Glomerular endothelial cell (primary cell): ENCODE data around the gene SEPTIN3. TPM values are rescaled to one million over a fixed set of nuclear protein-coding genes. Genes with fewer than 3 reads are reported as not detected.
A peak's percentile ranks its signal among the peaks of the same experiment; 100 is the strongest.
"Not testable (repeated sequence)": the region's sequence is repeated elsewhere in the genome, so short reads cannot be mapped to it uniquely, and the experiment has no call there.

Experiments
- DNase-seq: peaks from one replicate; pipeline ENCODE4 v3.0.0-alpha.2; 2011; ENCODE audit warnings: low read depth, low spot score; ENCODE audit errors: extremely low read depth
- total RNA-seq: library from RNA; depleted of rRNA; stranded (reverse); fragments of >200 nt; gene quantifications from 2 replicates; pipeline ENCODE4 v1.2.3, GENCODE V29; 2015

Gene SEPTIN3
- total RNA-seq, 1 donor from 2014 or later = 0.12 TPM

DNA sequence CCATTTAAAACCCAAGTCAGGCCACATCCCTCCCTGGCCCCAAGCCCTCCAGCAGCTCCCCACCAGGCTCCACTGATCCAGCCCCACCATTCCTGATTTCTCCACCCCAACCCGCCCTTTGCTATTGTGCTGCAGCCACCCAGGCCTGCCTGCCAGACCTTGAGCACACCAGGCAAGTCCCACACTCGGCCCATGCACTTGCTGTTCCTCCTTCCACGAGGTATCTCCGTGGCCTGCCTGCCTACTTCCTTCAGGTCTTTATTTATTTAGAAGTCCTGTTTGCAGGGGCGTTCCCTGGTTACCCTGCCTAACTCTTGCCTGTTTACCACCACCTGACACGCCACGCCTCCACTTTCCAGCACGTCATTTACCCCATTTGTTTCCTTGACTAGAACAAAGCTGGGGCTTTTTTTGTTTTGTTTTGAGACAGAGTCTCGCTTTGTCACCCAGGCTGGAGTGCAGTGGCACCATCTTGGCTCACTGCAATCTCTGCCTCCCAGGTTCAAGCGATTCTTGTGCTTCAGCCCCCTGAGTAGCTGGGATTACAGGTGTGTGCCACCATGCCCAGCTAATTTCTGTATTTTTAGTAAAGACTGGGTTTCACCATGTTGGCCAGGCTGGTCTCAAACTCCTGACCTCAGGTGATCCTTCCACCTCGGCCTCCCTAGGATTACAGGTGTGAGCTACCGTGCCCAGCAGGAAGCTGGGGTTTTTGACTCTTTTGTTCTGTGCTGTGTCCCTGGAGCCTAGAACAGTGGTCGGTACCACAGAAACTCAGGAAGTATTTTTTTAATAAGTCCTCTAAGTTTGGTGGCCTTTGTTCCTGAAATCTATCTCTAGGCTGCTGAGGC, 29.0 kb upstream of the SEPTIN3 start:
- DNase-seq = no peak

- no peak for DNase-seq
These were observed 28.1 kb upstream of the SEPTIN3 start for GRCh38 chr22:41940832-41941765.

DNA sequence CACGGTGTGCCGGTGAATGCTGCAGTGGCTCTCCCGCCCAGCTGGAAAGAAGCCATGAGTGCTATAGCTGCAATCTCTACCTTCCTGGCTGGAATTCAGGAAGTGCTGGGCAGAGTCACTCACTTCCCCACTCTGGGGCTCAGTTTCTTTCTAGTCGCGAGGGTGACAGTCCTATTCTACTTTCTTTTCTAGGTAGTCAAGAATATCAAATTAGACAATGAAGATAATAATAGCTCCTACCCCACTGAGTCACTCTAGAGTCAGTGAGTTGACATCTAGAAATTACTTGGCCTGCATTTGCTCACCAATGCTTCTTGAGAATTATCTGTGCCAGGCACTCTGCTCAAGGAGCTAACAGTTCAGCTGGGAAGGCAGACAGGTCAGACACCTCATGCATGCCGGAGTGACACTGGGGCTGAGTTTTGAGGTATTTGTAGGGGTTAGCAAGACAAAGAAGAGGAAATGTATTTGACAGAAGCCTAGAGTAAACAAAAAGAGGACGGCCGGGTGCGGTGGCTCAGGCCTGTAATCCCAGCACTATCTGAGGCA, 25.5 kb upstream of the SEPTIN3 start:
- no peak for DNase-seq

- no peak for DNase-seq
These were observed 22.4 kb upstream of the SEPTIN3 start, which contains the start of gene CENPM for GRCh38 chr22:41946629-41947423. TSS of gene CENPM (minus strand) at chr22:41947152. CDS start at chr22:41947076, 76 bp downstream.

DNA sequence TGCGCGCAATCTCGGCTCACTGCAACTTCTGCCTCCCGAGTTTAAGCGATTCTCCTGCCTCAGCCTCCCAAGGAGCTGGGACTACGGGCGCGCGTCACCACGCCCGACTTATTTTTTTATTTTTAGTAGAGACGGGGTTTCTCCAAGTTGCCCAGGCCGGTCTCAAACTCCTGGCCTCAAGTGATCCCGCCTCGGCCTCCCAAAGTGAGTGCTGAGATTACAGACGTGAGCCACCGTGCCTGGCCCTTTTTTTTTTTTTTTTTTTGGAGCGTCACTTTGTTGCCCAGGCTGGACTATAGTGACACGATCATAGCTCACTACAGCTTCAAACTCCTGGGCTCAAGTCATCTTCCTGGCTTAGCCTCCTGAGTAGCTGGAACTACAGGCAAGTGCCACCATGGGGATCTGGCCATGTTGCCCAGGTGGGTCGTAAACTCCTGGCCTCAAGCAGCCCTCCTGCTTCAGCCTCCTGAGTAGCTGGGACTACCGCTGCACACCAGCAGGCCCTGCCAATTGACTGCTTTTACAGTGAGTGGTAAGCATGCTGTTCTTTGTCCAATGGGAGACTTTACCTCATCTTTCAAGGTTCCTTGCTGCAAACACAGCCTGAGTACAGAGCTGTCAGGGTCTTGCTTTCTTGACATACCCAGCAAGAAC, 21.7 kb upstream of the SEPTIN3 start:
- no peak for DNase-seq

- DNase-seq = no peak
These were observed 21.1 kb upstream of the SEPTIN3 start for GRCh38 chr22:41948142-41948541.

DNA sequence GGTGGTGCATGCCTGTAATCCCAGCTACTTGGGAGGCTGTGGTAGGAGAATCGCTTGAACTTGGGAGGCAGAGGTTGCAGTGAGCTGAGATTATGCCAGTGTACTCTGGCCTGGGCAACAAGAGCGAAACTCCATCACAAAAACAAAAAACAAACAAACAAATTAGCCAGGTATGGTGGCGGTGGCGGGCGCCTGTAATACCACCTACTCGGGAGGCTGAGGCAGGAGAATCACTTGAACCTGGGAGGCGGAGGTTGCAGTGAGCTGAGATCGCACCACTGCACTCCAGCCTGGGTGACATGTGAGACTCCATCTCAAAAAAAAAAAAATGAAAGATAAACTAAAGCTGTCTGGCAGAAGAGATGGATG, 20.3 kb upstream of the SEPTIN3 start:
- not testable (repeated sequence) for DNase-seq

GRCh38 chr22:41949297-41949965, 19.8 kb upstream of the SEPTIN3 start:
- DNase-seq = no peak

DNA sequence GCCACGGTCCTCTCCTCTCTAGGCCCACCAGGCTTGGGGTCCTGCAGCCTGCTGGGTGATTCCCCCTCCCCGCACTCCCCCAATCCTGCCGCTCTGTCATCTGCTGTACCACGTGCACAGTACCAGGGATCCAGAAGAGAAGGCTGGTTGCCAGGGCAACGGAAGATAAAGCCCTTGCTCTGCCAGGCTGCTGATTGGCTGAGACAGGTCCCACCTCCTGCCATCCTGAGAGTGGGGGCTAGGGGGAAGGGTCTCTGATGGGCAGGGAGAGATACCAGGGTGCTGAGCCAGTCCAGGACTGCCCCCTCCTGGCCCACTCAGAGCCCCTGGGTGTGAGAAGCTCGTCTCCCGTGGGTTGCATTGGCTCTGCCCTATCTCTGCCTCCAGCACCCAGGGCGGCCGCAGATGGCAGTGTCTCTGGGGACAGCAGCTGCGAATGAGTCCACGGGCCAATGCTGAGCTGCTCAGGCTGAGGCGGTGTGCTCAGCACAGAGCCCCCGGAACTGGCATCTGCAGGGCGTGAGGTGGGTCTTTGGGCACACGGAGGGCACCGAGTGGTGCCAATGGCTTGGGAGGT, 17.3 kb upstream of the SEPTIN3 start, which contains the start of gene SMIM45:
TSS of gene SMIM45 (plus strand) at position 253 of the 577 bp plus-strand sequence.
- DNase-seq = no peak

DNA sequence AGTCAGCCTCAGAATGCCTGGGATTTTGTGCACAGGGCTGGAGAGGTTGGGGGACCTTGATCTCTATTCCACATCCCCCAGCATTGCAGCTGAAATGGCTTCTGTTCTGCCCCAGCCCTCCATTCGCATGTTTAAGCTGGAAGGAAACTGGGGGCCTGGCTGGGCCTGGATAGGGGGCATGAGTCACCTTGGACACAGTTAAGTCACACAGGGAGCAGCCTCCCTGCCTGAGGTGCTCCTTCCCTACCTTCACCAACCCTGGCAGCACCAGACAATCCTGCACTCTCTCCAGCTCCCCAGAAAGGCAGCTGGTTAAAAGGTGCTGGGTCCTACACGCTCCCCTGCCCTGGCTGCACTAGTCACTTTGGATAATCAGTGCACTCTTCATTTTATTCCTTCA, 16.5 kb upstream of the SEPTIN3 start:
- DNase-seq = no peak

GRCh38 chr22:41957941-41958556, 11.2 kb upstream of the SEPTIN3 start:
- DNase-seq = no peak

DNA sequence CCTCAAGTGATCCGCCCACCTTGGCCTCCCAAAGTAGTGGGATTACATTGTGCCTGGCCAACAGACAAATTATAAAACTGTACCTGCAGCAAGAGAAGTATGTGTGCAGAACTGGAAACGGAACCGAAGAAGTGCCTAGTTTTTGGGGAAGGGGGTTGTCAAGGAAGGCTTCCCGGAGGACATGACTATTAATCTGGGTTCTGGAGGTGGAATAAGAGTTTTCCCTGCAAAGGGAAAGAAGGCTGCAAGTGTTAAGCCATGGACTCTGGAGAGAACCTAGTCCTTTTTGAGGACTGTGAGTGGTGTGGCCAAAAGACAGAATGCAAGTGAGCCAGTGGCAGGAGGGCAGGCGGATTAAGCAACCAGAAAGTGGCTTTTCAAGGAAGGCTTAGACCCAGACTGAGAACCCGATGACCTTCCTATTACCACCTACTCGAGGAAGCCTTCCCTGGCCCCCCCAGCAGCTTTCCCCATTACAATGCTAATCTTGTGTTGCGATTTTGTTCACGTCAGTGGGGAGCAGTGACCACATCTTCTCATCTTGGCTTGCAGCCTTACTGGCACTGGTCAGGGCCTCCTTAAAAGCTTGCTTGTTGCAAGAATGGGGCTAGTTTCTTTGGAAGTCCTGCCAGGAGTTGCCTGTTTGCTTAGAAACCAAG, 5.7 kb upstream of the SEPTIN3 start:
- no peak for DNase-seq

GRCh38 chr22:41964112-41964491, 5.1 kb upstream of the SEPTIN3 start:
- DNase-seq = no peak

DNA sequence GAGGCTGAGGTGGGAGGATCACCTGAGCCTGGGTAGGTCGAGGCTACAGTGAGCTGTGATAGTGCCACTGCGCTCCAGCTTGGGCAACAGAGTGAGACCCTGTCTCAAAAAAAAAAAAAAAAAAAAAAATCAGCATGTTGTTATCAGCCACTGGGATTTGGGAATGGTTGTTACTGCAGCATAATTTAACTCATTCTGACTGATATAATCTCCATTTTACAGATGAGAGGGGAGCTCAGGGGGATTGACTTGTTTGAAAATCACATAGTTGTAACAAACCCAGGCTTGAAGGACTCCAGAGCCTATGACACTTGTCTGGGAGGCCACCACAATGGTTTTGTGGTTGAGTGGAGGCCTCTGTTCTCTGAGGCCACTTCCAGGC, 3.0 kb upstream of the SEPTIN3 start:
- no peak for DNase-seq

- DNase-seq = peak; percentile 72
These were observed 2.5 kb upstream of the SEPTIN3 start for GRCh38 chr22:41966607-41967240.

- no peak for DNase-seq
These were observed 642 bp upstream of the SEPTIN3 start for GRCh38 chr22:41968601-41969000.

GRCh38 chr22:41970601-41971000, 1.4 kb downstream of the SEPTIN3 start:
- DNase-seq = no peak

- no peak for DNase-seq
These were observed 2.2 kb downstream of the SEPTIN3 start for GRCh38 chr22:41971431-41971830.
